GM12878 (cell line): ENCODE results near the gene IFI30.

ENCODE experiments used
- FOXM1 ChIP-seq: IDR thresholded peaks from 2 replicates; pipeline ENCODE4 v1.6.1; 2012; ENCODE audit warnings: low read depth, mild to moderate bottlenecking, inconsistent platforms, low read length, moderate library complexity
- NRF1 ChIP-seq: conservative IDR thresholded peaks from 2 replicates; pipeline ENCODE4 v1.6.1; 2011; ENCODE audit warnings: mild to moderate bottlenecking, low read depth, low read length, improper control_type of control experiment
- YY1 ChIP-seq: IDR thresholded peaks from 2 replicates; pipeline ENCODE4 v1.6.1; 2011; ENCODE audit warnings: low read depth, mild to moderate bottlenecking, low read length
- ZNF274 ChIP-seq: IDR thresholded peaks from one replicate; pipeline ENCODE4 v1.8.0; 2011; ENCODE audit not compliant: insufficient read length, insufficient read depth

- TF ChIP-seq YY1 (no peak), FOXM1 (no peak), NRF1 (no peak), ZNF274 (no peak)
These were observed 35.8 kb upstream of the IFI30 start for GRCh38 chr19:18137657-18138339.
